Ovary (tissue), 3 donors: ENCODE measurements around the gene C17orf113.

Source experiments
- CTCF ChIP-seq, 3 donors: fragments of 450-650 bp in 2 of 3; fragments of 200-600 bp in 1 of 3; IDR thresholded peaks; one replicate each; pipeline versions ENCODE4 v1.5.1 to v1.8.0; 2016 to 2022; ENCODE audit warnings: antibody characterized with exemption in 3 of 3, mild to moderate bottlenecking in 1 of 3
- EP300 ChIP-seq: sonication (generic); formaldehyde crosslinking; IDR thresholded peaks from one replicate; pipeline ENCODE4 v1.6.1; 2017; ENCODE audit warnings: antibody characterized with exemption
- POLR2A ChIP-seq: fragments of 450-650 bp; IDR thresholded peaks from one replicate; pipeline ENCODE4 v1.6.1; 2017; ENCODE audit warnings: antibody characterized with exemption, mild to moderate bottlenecking, moderate library complexity
- donor health status: DM: no; HTN: no; CAD: no.

DNA sequence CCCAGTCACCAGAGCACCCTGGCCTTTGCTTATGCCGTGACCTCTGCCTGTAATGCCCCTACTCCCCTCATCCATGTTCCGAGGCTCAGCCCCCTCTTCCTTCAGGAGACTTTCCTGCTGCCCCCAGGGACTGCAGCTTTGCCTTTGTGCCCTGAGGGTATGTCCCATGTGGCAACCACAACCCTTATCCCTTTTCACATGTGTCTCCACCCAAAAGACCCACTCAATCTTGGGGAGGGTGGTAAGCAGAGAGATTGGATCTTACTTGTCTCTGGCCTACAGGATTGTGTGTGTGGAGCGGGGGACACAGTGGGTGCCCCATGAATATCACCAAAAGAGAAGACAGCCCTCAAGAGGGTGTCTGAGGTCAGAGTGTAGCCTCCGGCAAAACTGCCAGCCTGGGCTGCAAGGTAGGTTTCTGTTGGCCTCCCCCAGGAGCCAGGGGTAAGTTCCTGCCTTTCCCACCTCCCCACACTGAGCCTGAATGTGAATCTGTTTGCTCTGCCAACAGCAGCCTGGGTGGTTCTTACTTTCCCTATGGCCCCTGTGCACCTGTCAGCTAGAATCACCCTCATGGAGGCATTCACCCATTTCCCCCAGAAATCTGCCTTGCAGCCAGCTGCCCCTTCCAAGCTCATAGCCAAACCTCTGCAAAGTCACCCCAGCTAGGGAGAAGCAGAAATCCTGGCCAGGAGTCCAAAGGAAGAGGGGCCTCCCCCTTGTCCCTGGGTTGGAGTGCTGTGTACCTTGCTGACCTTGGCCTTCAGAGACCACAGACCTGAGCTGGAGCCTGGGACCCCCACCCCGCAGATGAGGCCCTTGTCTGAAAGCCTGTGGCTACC is 11.5 kb upstream of the C17orf113 start:
- TF ChIP-seq POLR2A (no peak), CTCF (IDR thresholded peaks at IDR 0.05) (no peak), EP300 (no peak)
